ENCODE measurements around the gene SCARF2.

Gene SCARF2

DNA sequence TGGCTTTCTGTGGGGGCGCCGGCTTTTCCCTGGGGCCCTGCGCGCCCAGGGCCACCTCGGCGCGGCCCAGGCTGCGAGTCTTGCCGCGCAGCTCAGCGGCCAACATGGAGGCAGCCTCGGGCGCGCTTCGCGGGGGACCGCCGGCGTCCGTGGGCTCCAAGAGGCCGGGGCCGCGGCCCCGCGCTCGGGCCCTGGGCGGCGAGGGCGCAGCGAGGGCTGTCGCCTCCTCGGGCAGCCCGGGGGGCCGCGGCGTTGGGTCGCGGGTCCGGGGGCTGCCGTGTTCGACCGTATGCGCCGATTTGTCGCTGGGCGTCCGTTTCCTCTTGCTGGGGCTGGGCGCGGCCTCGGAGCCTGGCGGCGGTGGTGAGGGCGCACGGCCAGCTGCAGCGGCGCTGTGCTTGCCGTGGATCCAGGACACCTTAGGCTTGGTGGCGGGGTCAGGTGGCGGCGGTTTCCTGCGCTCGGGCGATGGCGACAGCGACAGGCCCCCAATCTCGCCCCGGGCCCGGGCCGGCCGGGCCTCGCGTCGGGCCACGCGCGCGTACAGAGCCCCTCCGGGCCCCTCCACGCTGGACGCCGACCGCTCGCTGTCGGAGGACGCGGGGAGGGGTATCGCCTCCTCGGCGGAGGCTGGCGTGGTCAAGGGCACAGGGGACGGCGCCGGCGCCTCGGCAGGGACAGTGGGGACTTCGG lies 11.9 kb downstream of the SCARF2 start:
- TF ChIP-seq CTCF (conservative IDR thresholded peaks at IDR 0.05; ENCODE audit: control insufficient read depth, insufficient read depth, low read depth, low read length): no peak
- DNase-seq (ENCODE audit: low read depth): no peak
- H3K4me3 ChIP-seq (ENCODE audit: control insufficient read depth, low read depth, low read length): no peak overlapping the region

- H3K4me3 ChIP-seq (ENCODE audit: control insufficient read depth, low read depth, low read length): no peak overlapping the region
- TF ChIP-seq CTCF (conservative IDR thresholded peaks at IDR 0.05; ENCODE audit: control insufficient read depth, insufficient read depth, low read depth, low read length): no peak
- DNase-seq (ENCODE audit: low read depth): peak; percentile 9
These were observed 12.6 kb downstream of the SCARF2 start for GRCh38 chr22:20424932-20425565.

GRCh38 chr22:20424568-20424931 lies 13.1 kb downstream of the SCARF2 start:
- no peak for TF ChIP-seq CTCF (conservative IDR thresholded peaks at IDR 0.05; ENCODE audit: control insufficient read depth, insufficient read depth, low read depth, low read length)
- no peak for DNase-seq (ENCODE audit: low read depth)
- H3K4me3 ChIP-seq (ENCODE audit: control insufficient read depth, low read depth, low read length): no peak overlapping the region

DNA sequence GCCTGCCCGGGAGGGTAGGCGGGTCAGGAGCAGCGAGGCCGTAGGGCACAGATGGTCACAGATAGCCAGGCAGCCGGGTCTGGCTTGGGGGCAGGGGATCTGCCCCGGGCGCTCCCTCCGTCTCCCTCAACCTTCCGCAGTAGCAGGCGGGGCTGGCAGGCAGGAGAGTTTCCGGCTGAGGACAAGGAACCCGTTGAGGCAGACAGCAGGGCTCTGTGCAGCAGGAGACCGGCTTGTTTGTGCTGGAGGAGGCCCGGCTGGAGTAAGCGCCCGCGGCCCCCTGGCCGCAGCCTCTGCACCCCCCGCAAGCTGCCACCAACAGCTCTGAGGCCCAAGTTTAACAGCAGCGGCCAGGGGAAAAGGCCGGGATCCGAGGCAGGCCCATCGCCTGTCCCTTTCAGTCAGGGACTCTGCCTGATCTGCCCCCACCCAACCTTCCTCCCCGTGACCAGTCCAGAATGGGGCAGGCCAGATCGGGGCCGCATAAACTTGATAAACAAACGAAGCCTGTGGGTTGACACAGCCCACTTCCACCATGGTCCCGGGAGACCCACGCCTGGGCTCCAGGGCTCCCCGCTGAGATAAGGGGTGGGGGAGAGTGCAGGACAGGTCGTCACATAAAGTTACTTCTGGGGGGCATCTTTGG lies 13.6 kb downstream of the SCARF2 start:
- no peak overlapping the region for H3K4me3 ChIP-seq (ENCODE audit: control insufficient read depth, low read depth, low read length)
- DNase-seq (ENCODE audit: low read depth): no peak
- TF ChIP-seq CTCF (conservative IDR thresholded peaks at IDR 0.05; ENCODE audit: control insufficient read depth, insufficient read depth, low read depth, low read length): no peak

- no peak overlapping the region for H3K4me3 ChIP-seq (ENCODE audit: control insufficient read depth, low read depth, low read length)
- no peak for TF ChIP-seq CTCF (conservative IDR thresholded peaks at IDR 0.05; ENCODE audit: control insufficient read depth, insufficient read depth, low read depth, low read length)
- no peak for DNase-seq (ENCODE audit: low read depth)
These were observed 14.4 kb downstream of the SCARF2 start for GRCh38 chr22:20423008-20423905.

GRCh38 chr22:20422271-20423007 lies 15.2 kb downstream of the SCARF2 start:
- DNase-seq (ENCODE audit: low read depth): peak; percentile 30
- no peak overlapping the region for H3K4me3 ChIP-seq (ENCODE audit: control insufficient read depth, low read depth, low read length)
- no peak for TF ChIP-seq CTCF (conservative IDR thresholded peaks at IDR 0.05; ENCODE audit: control insufficient read depth, insufficient read depth, low read depth, low read length)

Measured in fibroblast of mammary gland (primary cell).